Renal cortex interstitium (tissue), 11 donors: ENCODE data around the gene RAB31. TPM values are rescaled to one million over a fixed set of nuclear protein-coding genes. Genes with fewer than 3 reads are reported as not detected.

Experiments used
- DNase-seq, 11 donors: peaks; one replicate each; pipeline ENCODE4 v3.0.0-alpha.2; 2013; ENCODE audit warnings: low read depth in 9 of 11, low spot score in 4 of 11; ENCODE audit errors: extremely low read depth in 1 of 11
- polyA plus RNA-seq, 3 donors: library from polyadenylated mRNA; unstranded; fragments of 120-200 nt; gene quantifications; one replicate each; pipeline ENCODE4 v1.2.1, GENCODE V29; 2013; ENCODE audit not compliant: insufficient read length in 3 of 3

Gene RAB31
- polyA plus RNA-seq, 3 donors, result 25.3 to 30.7 (median 30.4) TPM

- no peak for DNase-seq
These were observed 23.1 kb upstream of the RAB31 start for GRCh38 chr18:9684881-9685614.

- no peak for DNase-seq
These were observed 22.5 kb upstream of the RAB31 start for GRCh38 chr18:9685615-9685890.

GRCh38 chr18:9688036-9688741, 19.9 kb upstream of the RAB31 start:
- DNase-seq, result no peak

GRCh38 chr18:9689253-9689652, 18.8 kb upstream of the RAB31 start:
- DNase-seq, result no peak

GRCh38 chr18:9690418-9691188, 17.5 kb upstream of the RAB31 start:
- no peak for DNase-seq

- DNase-seq, result no peak
These were observed 16.9 kb upstream of the RAB31 start for GRCh38 chr18:9691235-9691634.

- no peak for DNase-seq
These were observed 13.9 kb upstream of the RAB31 start for GRCh38 chr18:9694174-9694573.

GRCh38 chr18:9694952-9695495, 13.1 kb upstream of the RAB31 start:
- no peak for DNase-seq

- DNase-seq, result no peak
These were observed 12.5 kb upstream of the RAB31 start for GRCh38 chr18:9695605-9696004.

GRCh38 chr18:9696112-9696511, 12.0 kb upstream of the RAB31 start:
- no peak for DNase-seq

- DNase-seq, result no peak
These were observed 11.4 kb upstream of the RAB31 start for GRCh38 chr18:9696701-9697100.

GRCh38 chr18:9697121-9697520, 11.0 kb upstream of the RAB31 start:
- no peak for DNase-seq

GRCh38 chr18:9698497-9698896, 9.6 kb upstream of the RAB31 start:
- no peak for DNase-seq

- DNase-seq, result no peak
These were observed 7.8 kb upstream of the RAB31 start for GRCh38 chr18:9700261-9700796.

GRCh38 chr18:9701609-9702349, 6.3 kb upstream of the RAB31 start:
- no peak for DNase-seq

- no peak for DNase-seq
These were observed 3.6 kb upstream of the RAB31 start for GRCh38 chr18:9704233-9705118.

GRCh38 chr18:9705183-9705829, 2.8 kb upstream of the RAB31 start:
- DNase-seq, result no peak
